Hippocampal formation (tissue), 2 donors: Measurements from ENCODE around the gene FASTK.

Experiments
- DNase-seq, 2 donors: peaks; one replicate each; lab custom pipeline; 2025; lab: John Stamatoyannopoulos, UW

Gene FASTK

DNA sequence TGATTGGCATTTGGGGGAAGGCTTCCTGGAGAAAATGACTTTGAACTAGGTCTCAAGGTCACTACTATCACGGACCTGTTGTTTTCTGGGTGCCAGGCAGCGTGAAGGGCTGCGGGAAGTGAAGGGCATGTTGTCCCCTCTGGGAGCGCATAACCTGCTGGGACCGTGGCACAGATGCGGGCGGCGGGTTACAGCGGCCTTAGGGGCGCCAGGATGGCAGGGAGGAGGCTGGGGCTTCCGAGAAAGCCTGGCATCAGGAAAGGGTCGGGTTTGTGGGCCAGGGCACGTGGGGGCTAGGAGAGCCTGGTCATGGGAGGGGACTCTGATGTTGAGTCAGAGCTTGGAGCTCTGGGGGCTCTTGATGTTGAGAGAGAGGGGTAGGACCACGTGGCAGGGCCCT lies 15.1 kb downstream of the FASTK start:
- DNase-seq: no peak

DNA sequence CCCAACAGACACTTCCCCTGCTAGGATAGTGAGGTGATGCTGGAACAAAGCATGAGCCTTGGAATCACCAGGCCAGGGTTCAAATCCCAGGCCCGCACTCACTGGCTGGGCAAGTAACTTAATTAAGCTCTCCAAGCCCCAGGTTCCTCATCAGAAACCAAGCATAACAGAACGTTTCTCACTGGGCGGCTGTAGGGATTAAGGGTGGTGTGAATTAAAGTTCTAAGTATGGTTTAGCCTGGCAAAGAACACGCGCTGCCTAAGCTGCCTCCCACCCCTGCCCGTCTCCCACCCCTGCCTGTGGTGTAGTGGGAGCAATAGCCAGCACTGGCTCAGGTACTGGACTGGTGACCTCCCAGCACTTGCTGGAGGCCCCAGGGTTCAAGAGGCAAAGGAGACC lies 15.6 kb downstream of the FASTK start:
- no peak for DNase-seq

DNA sequence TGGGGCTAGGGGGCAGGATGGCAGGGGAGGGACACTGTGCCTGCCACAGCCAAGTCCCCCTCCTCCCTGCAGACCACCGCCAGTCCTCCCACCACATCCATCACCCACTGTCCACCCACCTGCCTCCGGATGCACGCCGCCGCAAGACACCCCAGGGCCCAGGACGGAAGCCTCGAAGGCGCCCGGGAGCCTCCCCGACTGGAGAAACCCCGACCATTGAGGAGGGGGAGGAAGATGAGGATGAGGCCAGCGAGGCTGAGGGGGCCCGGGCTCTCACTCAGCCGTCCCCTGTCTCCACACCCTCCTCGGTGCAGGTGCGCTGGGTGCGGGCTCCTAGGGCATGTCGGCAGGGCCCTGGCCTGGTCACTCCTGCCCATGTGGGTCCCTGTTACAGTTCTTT lies 16.2 kb downstream of the FASTK start:
- no peak for DNase-seq

DNA sequence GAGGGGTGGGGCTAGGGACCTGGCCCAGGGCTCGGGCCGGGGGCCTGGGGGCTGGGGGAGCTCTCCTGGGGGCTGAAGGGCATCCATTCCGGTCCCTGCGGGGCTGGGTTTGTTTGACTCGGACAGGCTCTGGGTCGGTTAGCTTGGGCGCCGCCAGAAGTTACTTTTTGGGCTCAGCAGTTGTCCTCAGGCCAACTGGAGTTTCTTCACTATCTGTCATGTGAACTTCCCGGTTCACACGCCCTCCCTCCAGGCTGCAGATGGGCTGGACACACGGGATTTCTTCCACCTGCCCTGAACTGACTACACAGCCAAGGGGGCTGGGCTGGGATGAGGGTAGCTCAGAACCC lies 17.4 kb downstream of the FASTK start:
- DNase-seq: no peak

DNA sequence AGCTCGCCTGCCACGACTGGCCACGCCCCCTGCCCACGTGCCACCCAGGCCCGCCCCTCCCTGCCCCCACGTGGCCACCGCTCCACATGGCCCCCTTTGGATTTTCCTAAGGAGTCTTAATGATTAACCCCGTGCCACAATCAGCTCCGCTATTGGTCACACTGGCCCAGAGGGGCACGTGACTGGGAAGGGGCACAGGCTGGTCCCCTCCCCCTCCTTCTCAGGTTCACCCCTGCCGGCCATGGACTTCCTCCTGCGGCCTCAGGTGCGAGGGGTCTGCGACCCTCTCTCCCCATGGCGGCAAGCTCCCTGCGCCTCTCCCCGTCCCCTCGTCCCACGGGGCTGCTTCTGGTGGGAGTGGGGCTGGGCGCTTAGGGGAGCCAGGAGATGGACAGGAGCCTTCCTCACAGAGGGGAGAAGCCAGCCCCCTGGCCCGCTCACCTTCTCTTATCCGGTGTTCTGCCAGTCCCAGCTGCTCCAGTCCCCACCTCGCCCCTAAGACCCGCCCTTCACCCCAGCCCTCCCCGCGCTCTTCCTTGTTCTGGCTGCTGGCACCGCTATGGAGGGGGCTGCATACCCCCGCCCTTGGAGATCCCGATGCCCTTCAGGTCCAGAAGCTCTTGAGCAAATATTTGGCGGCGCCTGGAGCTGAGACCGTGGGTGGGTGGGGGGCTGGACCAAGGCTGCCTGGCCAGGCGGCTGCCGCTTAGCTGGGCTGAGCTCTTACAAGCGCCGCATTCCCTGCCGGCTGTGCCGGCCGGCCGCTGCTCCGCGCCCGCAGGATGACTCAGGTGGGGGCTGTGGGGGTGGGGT lies 18.0 kb downstream of the FASTK start:
- no peak for DNase-seq

DNA sequence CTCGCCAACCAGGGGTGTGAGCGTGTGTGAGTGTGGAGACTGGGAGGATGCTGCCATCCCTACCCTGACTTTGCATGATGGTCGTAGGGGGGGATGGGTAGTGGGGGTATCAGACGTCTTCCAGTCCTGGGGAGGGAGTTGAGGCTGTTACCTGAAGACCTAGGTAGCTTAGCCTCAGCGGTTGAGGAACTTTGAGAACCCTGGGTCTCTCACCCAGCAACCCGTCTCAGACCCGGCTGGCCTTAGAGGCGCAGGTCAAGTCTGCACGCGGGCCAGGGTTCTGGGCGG lies 18.6 kb downstream of the FASTK start:
- DNase-seq: no peak

DNA sequence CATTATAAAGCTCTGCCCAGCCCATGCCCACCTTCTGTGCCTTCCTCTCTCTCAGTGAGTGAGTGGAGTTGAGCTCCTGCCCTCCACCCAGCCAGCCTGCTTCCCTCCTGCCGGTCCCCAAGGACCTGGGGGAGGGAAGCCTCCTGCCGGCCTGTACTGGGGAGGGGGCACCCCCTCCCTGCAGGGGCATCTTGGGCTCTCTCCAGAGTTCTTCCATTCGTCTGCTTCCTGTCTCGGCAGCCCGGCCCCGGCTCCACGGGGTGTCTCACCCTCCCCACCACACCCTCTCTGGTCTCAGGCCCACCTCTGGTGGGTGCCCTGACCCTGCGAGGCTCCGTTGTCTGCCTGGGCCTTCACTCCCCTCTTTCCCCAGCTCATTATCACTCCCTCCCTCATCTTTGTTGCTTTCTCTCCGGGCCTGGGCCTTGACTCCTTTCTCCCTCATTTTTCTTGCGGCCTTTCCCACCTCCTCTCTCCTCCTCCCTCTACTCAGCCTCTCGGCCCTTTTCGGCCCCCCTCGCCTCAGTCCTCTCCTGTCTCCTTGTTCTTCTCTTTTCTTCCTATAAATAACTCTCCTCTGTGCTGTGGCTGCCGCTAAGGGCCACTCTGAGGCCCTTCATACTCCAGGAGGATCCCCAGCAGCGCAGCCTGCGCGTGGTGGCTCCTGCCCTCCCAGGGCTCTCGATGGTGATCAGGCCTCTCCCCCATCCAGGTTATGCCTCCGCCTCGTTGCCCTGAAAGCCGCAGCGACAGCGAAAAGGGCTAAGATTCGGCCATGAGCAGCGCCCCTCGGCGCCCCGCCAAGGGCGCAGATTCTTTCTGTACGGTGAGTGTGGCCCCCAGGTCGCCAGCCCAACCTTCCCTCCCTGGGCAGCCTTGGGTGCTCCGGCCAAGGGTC lies 19.1 kb downstream of the FASTK start:
- no peak for DNase-seq

DNA sequence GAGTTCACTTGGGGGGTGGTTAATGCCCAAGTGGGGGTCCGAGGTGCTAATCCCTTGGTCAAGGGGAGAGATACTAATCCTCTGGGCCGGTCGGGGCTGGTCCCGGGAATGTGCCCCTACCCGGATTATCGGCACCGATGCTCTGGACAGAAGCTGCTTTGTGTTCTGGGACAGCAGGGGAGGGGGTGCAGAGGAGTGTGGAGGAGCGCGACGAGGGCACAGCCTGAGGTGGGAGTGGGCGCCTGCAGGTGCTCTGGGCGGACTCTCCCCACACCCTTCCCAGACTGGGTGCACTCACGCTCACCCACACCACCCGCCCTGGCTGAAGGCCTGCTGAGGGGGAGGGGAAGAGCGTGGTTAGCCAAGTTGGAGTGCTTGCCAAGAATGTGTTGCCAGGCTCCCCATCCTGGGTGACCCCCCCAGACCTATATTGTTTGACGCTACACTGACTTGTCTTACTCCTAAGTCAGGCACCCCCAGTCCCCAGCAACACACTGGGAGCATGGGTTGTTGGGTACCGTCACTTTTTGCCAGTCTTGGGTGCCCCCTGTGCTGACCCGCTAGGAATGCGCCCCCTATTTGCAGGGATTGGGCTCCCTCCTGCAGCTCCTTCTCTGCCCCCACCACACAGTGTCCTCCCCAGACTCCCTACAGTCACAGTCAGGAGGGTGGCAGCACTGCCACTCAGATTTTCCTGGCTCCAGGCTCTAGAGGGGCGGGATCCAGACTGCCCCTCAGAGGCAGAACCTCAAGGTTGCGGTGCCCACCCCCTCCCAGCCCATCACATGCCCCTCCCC lies 20.0 kb downstream of the FASTK start:
- DNase-seq: peak in 1 of 2 donors; percentile 56

DNA sequence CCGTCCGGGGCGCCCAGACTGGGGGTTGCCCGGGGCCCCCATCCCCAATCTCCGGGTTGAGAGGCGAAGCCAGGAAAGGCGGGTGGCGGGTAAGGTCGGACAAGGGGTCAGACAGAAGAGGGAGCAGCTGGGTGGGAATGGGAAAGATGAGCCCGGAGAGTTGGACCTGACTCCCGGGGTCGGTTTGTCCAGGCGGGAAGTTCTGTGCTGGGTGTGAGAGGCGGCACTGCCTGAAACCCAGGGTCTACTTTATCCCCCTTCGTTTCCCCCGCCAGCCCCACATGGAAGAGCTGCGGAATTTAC lies 20.5 kb downstream of the FASTK start:
- no peak for DNase-seq

DNA sequence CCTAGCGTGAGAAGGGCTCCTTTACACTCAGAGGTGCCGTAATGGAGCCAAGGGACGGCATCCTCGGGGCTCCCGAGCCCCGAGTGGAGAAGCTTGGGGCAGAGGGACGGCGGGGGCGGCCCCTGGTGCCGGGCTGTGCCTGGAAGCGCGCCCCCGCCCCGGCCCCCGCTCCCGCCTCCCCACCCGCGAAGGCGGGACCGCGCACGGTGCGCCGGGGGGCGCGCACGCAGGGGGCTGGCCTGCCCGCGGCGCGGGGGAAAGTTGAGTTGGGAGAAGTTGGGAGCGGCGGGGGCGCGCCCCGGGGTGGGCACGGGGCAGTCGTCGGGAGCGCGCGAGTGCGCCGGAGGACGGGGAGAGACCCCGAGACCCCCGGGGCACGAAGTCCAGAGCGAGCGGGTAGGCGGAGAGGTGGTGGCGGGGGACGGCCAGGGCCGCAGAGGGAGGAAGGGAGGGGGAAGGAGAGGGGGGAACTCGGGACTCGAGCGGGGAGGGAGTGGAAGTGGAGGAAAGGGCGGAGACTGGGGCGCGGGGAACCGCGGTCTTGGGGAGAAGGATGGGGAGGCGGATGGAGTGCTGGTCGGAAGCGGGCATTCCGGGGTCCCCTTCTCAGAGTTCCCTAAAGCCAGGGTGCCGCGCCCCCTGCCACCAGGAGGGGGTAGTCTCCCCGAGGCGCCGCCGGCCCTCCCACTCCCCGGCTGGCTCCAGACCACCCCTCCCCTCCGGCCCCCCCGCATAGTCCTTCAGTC lies 21.1 kb downstream of the FASTK start, which contains the start of gene SLC4A2:
SLC4A2 (plus strand) TSS at position 223 of the 746 bp plus-strand sequence. CDS start 2,399 bp downstream, outside the sequence.
- peak; percentile 84 to 86 for DNase-seq

DNA sequence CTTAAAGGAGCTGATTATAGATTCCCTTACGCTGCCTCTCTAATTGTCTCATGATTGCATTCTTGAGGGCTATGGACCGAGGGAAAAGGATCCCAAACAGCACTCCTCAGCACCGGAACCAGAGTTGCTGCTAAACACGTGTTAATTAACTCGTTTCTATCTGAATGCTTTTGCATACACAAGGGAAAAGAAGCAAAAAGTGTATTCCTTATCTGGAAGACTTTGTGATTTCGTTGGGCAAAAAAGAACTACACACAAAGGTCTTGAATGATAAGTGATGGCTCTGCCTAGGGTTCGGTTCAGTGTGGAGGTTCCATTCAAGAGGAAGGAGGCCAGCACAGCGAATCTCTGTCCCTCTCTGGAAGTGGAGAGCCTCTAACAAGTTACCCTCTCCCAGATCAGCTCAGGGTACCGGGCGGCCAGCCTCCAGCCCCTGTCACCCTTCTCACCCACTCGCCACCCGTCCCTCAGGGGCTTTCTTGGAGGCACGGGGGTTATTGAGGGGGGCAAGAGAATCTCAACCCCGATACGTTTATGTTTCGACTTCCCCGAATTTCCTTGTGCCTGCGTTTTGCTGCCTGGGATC lies 21.7 kb downstream of the FASTK start:
- DNase-seq: peak in 1 of 2 donors; percentile 26

DNA sequence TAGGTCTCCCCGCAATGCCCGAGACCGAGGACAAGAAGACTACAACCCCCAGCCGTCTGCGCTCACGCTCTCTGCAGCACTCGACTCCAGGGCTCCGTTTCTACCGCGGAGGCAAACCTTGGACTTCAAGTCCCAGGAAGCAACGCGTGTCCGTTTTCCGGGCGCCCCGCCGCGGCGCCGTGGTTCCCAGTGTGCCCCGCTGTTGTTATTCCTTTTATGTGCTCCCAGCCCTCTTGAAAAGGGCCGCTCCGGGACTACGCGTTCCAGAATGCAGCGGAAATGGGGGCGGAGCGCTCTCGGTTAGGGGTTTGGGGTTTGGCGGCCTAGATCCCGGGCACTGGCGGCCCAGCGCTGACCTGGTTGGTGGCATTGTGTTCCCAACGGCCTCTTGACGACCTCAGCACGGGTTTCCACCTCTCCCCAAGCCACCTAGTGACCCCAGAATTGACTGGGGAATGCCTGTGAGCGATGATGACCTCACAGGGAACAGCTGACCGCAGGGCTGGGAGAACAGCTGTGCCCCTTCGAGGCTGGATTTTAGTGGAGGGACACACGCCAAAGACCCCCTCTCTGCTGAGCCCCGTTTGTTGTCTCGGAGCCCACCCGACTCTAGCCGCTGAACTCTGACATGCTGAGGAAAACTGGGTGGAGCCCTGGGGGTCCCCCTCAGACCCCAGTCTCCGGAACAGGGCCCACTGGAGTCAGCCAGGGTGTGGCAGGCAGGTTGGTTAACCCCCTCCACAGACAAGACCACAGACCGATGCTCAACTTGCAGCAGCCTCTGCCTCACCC lies 22.4 kb downstream of the FASTK start:
- peak; percentile 99 for DNase-seq

DNA sequence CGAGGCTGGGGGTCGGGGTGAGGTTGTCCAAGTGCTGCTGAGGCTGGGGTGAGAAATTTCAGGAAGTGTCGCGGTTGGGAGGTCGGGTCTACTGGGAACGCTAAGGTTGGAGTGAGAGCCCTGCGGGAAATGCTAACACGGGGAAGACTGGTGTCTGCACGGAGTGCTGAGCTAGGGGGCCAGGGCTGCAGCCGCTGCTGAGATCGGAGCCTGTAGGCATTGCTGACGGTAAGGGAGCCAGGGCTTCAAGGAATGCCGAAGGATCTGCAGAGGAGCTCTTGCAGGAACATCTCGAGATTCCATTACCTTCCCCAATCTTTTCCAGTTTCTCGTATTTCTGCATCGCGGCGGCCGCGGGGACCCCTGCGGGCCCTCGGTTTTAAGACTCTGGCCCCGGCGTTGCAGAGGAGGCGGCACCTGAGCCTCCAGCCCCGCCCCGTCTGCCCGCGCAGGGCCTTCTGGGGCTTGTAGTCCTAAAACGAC lies 23.1 kb downstream of the FASTK start, which contains the start of gene CDK5:
CDK5 (minus strand) TSS at position 392 of the 483 bp plus-strand sequence; CDS start at position 343, 49 bp downstream.
- DNase-seq: no peak

DNA sequence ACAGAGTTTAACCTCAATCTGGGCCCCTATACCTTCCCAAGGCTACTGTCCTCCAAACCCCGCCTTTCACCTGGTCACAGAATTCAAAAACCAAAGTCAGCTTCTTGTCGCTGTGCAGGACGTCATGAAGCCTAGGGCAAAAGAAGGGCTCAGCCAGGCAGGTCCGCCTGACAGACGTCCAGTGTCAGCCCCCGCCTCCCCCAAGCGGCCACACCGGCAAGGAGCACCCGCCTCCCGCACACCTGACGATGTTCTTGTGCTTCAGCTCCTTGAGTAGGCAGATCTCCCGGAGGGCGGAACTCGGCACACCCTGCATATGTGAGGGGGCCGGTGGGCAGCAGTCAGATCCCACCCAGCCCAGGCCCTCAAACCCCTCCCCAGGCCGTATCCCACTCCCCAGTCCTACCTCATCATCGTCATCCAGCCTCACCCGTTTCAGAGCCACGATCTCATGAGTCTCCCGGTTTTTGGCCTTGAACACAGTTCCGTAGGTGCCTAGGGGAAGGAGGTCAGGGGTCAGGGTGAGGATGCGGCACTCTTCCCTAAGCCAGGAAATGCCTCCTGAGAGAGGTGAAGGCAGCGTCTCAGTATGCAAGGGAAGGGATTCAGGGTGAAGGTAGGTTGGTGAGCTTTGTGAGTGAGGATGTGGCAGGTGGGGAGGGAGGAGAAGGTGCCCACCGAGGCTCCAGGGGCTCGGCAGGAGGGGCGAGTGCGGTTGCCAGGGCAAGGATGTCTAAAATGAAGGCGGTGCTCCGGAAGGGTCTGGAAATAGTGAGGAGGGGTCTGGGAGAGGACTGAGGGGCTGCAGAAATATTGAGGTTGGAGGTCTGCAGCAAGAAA lies 23.7 kb downstream of the FASTK start:
- DNase-seq: no peak

DNA sequence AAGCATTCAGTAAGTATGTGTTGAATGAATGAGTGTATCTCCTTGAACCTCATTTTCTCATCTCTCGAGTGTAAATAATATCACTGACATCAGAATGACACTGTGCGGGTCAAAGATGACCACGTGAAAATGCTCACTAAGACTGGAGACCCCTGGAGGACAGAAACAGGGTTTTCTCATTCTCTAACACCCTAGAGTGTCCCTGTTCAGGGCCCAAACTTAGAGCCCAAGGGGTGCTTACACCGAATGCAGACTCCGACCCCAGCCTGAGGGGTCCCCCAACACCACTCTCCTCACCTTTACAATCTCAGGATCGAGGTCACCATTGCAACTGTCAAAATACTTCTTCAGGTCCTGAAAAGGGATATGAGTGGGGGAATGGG lies 24.3 kb downstream of the FASTK start:
- DNase-seq: no peak

DNA sequence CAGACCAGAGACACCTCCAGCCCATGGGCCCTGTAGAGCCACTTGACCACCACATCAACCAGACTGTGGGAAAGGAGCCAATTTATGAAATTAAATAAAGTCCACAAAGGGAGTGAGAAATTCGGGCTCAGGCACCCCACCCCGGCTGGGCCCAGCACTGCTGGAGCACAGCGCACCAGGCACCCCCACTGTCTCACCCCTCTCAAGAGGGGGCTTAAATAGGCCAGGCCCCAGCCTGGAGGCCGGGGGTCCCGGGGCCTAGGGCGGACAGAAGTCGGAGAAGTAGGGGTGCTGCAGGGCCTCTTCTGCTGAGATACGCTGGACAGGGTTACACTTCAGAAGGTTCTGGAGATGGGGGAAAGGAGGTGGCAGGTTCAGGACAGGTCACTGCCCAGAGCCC lies 26.9 kb downstream of the FASTK start:
- no peak for DNase-seq

DNA sequence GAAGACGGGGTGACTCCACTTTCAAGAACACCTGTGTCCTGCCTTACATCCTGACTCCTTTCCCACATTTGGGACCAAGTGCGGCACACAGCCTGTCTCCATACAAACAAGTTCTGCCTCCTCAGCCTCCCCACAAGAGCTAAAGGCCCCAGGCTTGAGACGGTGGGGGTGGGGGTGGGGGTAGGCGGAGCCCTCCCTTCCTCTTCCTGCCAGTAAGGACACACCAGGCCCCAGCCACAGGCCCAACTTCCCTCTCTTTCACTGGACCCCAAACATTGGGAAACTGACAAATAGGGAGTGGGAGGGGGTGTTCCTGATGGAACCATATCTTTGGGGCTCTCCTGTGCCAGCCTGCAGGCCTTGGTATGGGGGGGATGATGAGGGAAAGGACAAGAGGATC lies 27.5 kb downstream of the FASTK start:
- no peak for DNase-seq

DNA sequence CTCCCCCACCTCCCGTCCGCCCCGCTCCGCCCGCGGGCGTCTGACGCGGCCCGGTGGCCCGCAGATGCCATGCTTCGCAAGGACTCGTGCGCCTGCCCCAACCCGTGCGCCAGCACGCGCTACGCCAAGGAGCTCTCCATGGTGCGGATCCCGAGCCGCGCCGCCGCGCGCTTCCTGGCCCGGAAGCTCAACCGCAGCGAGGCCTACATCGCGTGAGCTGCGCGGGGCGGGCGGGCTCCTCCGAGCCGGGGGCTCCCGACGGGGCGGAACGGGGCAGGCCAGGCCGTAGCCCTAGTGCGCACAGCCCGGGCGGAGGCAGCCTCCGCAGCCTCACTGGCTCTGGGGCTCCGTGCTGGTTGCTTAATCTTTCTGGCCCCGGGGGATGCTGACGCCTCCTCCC lies 29.5 kb downstream of the FASTK start:
- no peak for DNase-seq

DNA sequence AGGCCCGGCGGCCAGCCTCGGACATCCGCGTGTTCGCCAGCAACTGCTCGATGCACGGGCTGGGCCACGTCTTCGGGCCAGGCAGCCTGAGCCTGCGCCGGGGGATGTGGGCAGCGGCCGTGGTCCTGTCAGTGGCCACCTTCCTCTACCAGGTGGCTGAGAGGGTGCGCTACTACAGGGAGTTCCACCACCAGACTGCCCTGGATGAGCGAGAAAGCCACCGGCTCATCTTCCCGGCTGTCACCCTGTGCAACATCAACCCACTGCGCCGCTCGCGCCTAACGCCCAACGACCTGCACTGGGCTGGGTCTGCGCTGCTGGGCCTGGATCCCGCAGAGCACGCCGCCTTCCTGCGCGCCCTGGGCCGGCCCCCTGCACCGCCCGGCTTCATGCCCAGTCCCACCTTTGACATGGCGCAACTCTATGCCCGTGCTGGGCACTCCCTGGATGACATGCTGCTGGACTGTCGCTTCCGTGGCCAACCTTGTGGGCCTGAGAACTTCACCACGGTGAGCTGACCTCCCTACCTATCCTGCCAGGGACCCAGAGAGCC lies 31.6 kb downstream of the FASTK start:
- no peak for DNase-seq
